Testis (tissue), 3 donors: ENCODE results near the gene FHIT. TPM values are rescaled to one million over a fixed set of nuclear protein-coding genes. Genes with fewer than 3 reads are reported as not detected.

ENCODE experiments used
- DNase-seq: peaks from one replicate; pipeline ENCODE4 v3.0.0-alpha.2; 2019
- H3K27ac ChIP-seq, 2 donors: fragments of 200-600 bp; sonication (generic); one replicate each; pipeline ENCODE4 v1.5.1; 2019
- H3K27me3 ChIP-seq: fragments of 200-600 bp; sonication (generic); one replicate; pipeline ENCODE4 v1.5.1; 2019
- H3K36me3 ChIP-seq: fragments of 200-600 bp; sonication (generic); one replicate; pipeline ENCODE4 v1.5.1; 2017; ENCODE audit warnings: low read depth; ENCODE audit errors: missing control alignments
- H3K4me1 ChIP-seq: fragments of 200-600 bp; sonication (generic); one replicate; pipeline ENCODE4 v1.5.1; 2019
- H3K4me3 ChIP-seq, 2 donors: fragments of 200-600 bp; sonication (generic); one replicate each; pipeline ENCODE4 v1.5.1; 2017 to 2019
- H3K9me3 ChIP-seq: fragments of 200-600 bp; sonication (generic); one replicate; pipeline ENCODE4 v1.5.1; 2017
- CTCF ChIP-seq, 3 experiments: fragments of 450-650 bp in 2 of 3; fragments of 200-600 bp in 1 of 3; sonication (generic) in 1 of 3; IDR thresholded peaks; one replicate each; pipeline ENCODE4 v1.5.1; 2016 to 2019; ENCODE audit warnings: antibody characterized with exemption in 3 of 3, mild to moderate bottlenecking in 2 of 3, moderate library complexity in 1 of 3
- POLR2A ChIP-seq: fragments of 450-650 bp; IDR thresholded peaks from one replicate; pipeline ENCODE4 v1.6.1; 2017; ENCODE audit warnings: antibody characterized with exemption, mild to moderate bottlenecking, moderate library complexity
- WGBS, 2 donors: methylation state at CpG; one replicate each; pipeline ENCODE4 v1.1.5; 2018; 5-methylcytosine and 5-hydroxymethylcytosine counted together
- intact Hi-C: fragments of 100-400 bp; cut with DNase I; formaldehyde crosslinking; loops from one replicate; pipeline ENCODE4 v1.15.1; 2023; ENCODE audit warnings: low total_unique reads
- polyA plus RNA-seq: library from polyadenylated mRNA; stranded (reverse); fragments of 350-450 nt; fragmentation: Illumina TruSeq; extraction: RNeasy Lipid Tissue Mini Kit (QIAGEN cat#74804); gene quantifications from one replicate; pipeline ENCODE4 v1.2.3, GENCODE V29; 2014; ENCODE audit warnings: low read depth, low replicate concordance; ENCODE audit not compliant: insufficient read depth
- total RNA-seq, 2 donors: library from RNA; depleted of rRNA; stranded (reverse); fragments of >200 nt; gene quantifications; one replicate each; pipeline ENCODE4 v1.2.3, GENCODE V29; 2016

The FHIT gene
- total and polyA plus RNA-seq, 3 donors from 2014 or later: 10.1 to 29.6 (median 15.5) TPM

- no peaks in the 10 kb centered on the region for H3K27me3 ChIP-seq
- no peak overlapping the region for H3K4me3 ChIP-seq
- no peak overlapping the region for H3K27ac ChIP-seq
- intact Hi-C loops: no loop called here
- no peak for DNase-seq
- H3K9me3 ChIP-seq: no peaks in the 10 kb centered on the region
- TF ChIP-seq CTCF (IDR thresholded peaks at IDR 0.05) (no peak), POLR2A (no peak)
- no peaks in the 10 kb centered on the region for H3K4me1 ChIP-seq
- WGBS, 2 donors: 94 to 96% methylated on average over 2 of the region's 2 CpGs
- H3K36me3 ChIP-seq: no peaks in the 10 kb centered on the region
These were observed 1093.2 kb downstream of the FHIT start for GRCh38 chr3:60158035-60158434.

- no peaks in the 10 kb centered on the region for H3K4me1 ChIP-seq
- no peak for DNase-seq
- no peak overlapping the region for H3K4me3 ChIP-seq
- H3K27ac ChIP-seq: no peak overlapping the region
- no peaks in the 10 kb centered on the region for H3K9me3 ChIP-seq
- H3K36me3 ChIP-seq: no peaks in the 10 kb centered on the region
- no peaks in the 10 kb centered on the region for H3K27me3 ChIP-seq
- TF ChIP-seq CTCF (IDR thresholded peaks at IDR 0.05) (no peak), POLR2A (no peak)
- 84 to 87% methylated on average over 4 of the region's 4 CpGs for WGBS, 2 donors
- intact Hi-C loops: no loop called here
These were observed 1097.2 kb downstream of the FHIT start for GRCh38 chr3:60154011-60154410.

GRCh38 chr3:60153221-60153999 is 1097.8 kb downstream of the FHIT start:
- H3K4me3 ChIP-seq: no peak overlapping the region
- no peaks in the 10 kb centered on the region for H3K36me3 ChIP-seq
- no peaks in the 10 kb centered on the region for H3K27me3 ChIP-seq
- intact Hi-C loops: no loop called here
- no peaks in the 10 kb centered on the region for H3K4me1 ChIP-seq
- WGBS, 2 donors: 59 to 82% methylated on average over 4 of the region's 4 CpGs
- DNase-seq: no peak
- TF ChIP-seq CTCF (IDR thresholded peaks at IDR 0.05) (no peak), POLR2A (no peak)
- no peak overlapping the region for H3K27ac ChIP-seq
- H3K9me3 ChIP-seq: no peaks in the 10 kb centered on the region

- no peaks in the 10 kb centered on the region for H3K27me3 ChIP-seq
- H3K9me3 ChIP-seq: no peaks in the 10 kb centered on the region
- no peak overlapping the region for H3K27ac ChIP-seq
- H3K4me3 ChIP-seq: no peak overlapping the region
- 94 to 96% methylated on average over 3 of the region's 3 CpGs for WGBS, 2 donors
- no peaks in the 10 kb centered on the region for H3K36me3 ChIP-seq
- no peak for TF ChIP-seq POLR2A
- no peak for TF ChIP-seq CTCF (IDR thresholded peaks at IDR 0.05)
- no peak for DNase-seq
- intact Hi-C loops: no loop called here
- H3K4me1 ChIP-seq: no peaks in the 10 kb centered on the region
These were observed 1101.8 kb downstream of the FHIT start for GRCh38 chr3:60149501-60149900.
